HepG2 (cell line): ENCODE data around the gene MAMSTR. TPM values are rescaled to one million over a fixed set of nuclear protein-coding genes. Genes with fewer than 3 reads are reported as not detected.

Source experiments
- ETV6 ChIP-seq: sonication (generic); formaldehyde crosslinking; conservative IDR thresholded peaks from 2 replicates; pipeline ENCODE4 v1.4.0; 2020; ENCODE audit warnings: missing genetic modification reagents
- FOXK2 ChIP-seq: fragments of 450-650 bp; IDR thresholded peaks from 2 replicates; pipeline ENCODE4 v1.6.1; 2016
- HHEX ChIP-seq: IDR thresholded peaks from 2 replicates; pipeline ENCODE4 v1.6.1; 2016; ENCODE audit warnings: control low read depth
- HNRNPH1 ChIP-seq: fragments of 200-400 bp; formaldehyde crosslinking; optimal IDR thresholded peaks from 2 replicates; pipeline ENCODE3; 2017; ENCODE audit warnings: mild to moderate bottlenecking, low read depth, low read length
- KLF16 ChIP-seq, 2 experiments: sonication (generic) in 1 of 2; formaldehyde crosslinking in 1 of 2; IDR thresholded peaks; 2 replicates each; pipeline versions ENCODE4 v1.6.1 to v1.8.0; 2016 to 2023; ENCODE audit warnings: missing genetic modification reagents in 2 of 2, missing compliant biosample characterization in 1 of 2
- MATR3 ChIP-seq: sonication (generic); formaldehyde crosslinking; IDR thresholded peaks from 2 replicates; pipeline ENCODE4 v1.4.0; 2020; ENCODE audit warnings: missing genetic modification reagents
- MTF1 ChIP-seq: sonication (generic); formaldehyde crosslinking; IDR thresholded peaks from 2 replicates; pipeline ENCODE4 v1.5.0; 2020; ENCODE audit warnings: missing genetic modification reagents
- NR2C2 ChIP-seq: sonication (generic); formaldehyde crosslinking; IDR thresholded peaks from 2 replicates; pipeline ENCODE4 v1.4.0; 2020; ENCODE audit warnings: missing genetic modification reagents, mild to moderate bottlenecking, moderate library complexity, borderline replicate concordance
- SRF ChIP-seq: IDR thresholded peaks from 2 replicates; pipeline ENCODE4 v1.6.1; 2011; ENCODE audit warnings: mild to moderate bottlenecking, low read depth, low read length, moderate library complexity
- TBP ChIP-seq: sonication (generic); formaldehyde crosslinking; IDR thresholded peaks from 2 replicates; pipeline ENCODE4 v1.5.0; 2020; ENCODE audit warnings: missing genetic modification reagents
- XRCC5 ChIP-seq: fragments of 200-400 bp; formaldehyde crosslinking; optimal IDR thresholded peaks from 2 replicates; pipeline ENCODE3; 2017; ENCODE audit warnings: mild to moderate bottlenecking, low read length
- YEATS4 ChIP-seq: sonication (generic); formaldehyde crosslinking; IDR thresholded peaks from 2 replicates; pipeline ENCODE4 v1.4.0; 2020; ENCODE audit warnings: missing genetic modification reagents, borderline replicate concordance
- ZBTB38 ChIP-seq: sonication (generic); formaldehyde crosslinking; IDR thresholded peaks from 2 replicates; pipeline ENCODE4 v1.5.1; 2020; ENCODE audit warnings: mild to moderate bottlenecking, missing genetic modification reagents
- ZFX ChIP-seq: sonication (generic); formaldehyde crosslinking; IDR thresholded peaks from 2 replicates; pipeline ENCODE4 v1.4.0; 2020; ENCODE audit warnings: mild to moderate bottlenecking, low read depth, missing genetic modification reagents, moderate library complexity
- ZNF564 ChIP-seq: sonication (generic); formaldehyde crosslinking; IDR thresholded peaks from 2 replicates; pipeline ENCODE4 v1.8.1; 2023; ENCODE audit warnings: mild to moderate bottlenecking, missing genetic modification reagents
- ZNF607 ChIP-seq: sonication (generic); formaldehyde crosslinking; IDR thresholded peaks from 2 replicates; pipeline ENCODE4 v1.5.1; 2020; ENCODE audit warnings: missing genetic modification reagents, mild to moderate bottlenecking, borderline replicate concordance
- ZNF841 ChIP-seq: sonication (generic); formaldehyde crosslinking; IDR thresholded peaks from 2 replicates; pipeline ENCODE4 v1.8.1; 2023; ENCODE audit warnings: missing genetic modification reagents, borderline replicate concordance
- polyA plus RNA-seq, 8 experiments: library from polyadenylated mRNA; depleted of rRNA in 3 of 8; stranded (reverse) in 7 of 8; unstranded in 1 of 8; fragments of >200 nt; fragmentation: Illumina TruSeq in 4 of 8; extraction: Trizol in 4 of 8; gene quantifications; 2 replicates each; pipeline versions ENCODE4 v1.2.1 to v1.2.3, GENCODE V29; 2011 to 2016; ENCODE audit warnings: low read depth in 4 of 8, missing spikeins in 1 of 8, mixed read lengths in 1 of 8; ENCODE audit not compliant: insufficient read depth in 1 of 8
- total RNA-seq, 5 experiments: library from RNA; depleted of rRNA; stranded (reverse); fragments of >200 nt; fragmentation: Illumina TruSeq; extraction: Trizol; gene quantifications; 2 replicates each; pipeline ENCODE4 v1.2.3, GENCODE V29; 2016; ENCODE audit warnings: low read depth in 1 of 5
- TF ChIP-seq, protein P1 (sequence below), 2 experiments: fragments of 450-650 bp in 1 of 2; sonication (generic) in 1 of 2; formaldehyde crosslinking in 1 of 2; IDR thresholded peaks; 2 replicates each; pipeline versions ENCODE4 v1.6.1 to v1.8.0; 2016 to 2022; ENCODE audit warnings: antibody characterized with exemption in 1 of 2, mild to moderate bottlenecking in 1 of 2, missing genetic modification reagents in 1 of 2
- TF ChIP-seq, protein P2 (sequence below): sonication (generic); formaldehyde crosslinking; IDR thresholded peaks from 2 replicates; pipeline ENCODE4 v1.8.0; 2022; ENCODE audit warnings: low read depth, missing genetic modification reagents
- TF ChIP-seq, protein P3 (sequence below): sonication (generic); formaldehyde crosslinking; IDR thresholded peaks from 2 replicates; pipeline ENCODE4 v1.8.1; 2022; ENCODE audit warnings: mild to moderate bottlenecking, missing genetic modification reagents

MAMSTR gene
- total and polyA plus RNA-seq, 2 of the 13 experiments (the other 11 are each of a cell fraction or from before 2014, with no cell fraction given): 2.2 to 2.4 TPM

DNA sequence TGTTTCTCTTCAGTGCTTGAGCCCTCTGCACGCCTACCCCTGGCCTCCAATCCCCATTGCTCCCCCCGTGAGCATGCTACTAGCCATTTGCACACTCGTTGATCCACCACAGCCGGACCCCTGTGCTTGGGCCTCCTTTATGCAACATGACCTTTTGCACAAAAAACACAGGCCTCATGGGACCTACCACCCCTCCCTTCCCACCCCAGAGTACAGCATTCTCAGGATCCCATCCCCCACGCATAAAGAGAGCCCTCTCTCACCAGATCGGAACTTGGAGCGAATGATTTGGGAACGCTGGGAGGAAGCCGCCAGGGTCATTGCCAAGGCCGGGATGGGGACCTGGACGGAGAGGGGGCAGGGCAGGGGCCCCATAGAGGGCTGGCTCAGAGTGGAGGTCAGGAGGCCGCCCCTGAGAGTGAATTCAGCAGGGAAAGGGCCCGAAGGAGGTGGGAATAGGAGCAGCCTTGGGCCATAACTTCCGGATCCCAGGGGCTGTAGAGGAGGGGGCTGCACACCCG is 754 bp downstream of the MAMSTR start (continued):
- TF ChIP-seq, protein P1, sequence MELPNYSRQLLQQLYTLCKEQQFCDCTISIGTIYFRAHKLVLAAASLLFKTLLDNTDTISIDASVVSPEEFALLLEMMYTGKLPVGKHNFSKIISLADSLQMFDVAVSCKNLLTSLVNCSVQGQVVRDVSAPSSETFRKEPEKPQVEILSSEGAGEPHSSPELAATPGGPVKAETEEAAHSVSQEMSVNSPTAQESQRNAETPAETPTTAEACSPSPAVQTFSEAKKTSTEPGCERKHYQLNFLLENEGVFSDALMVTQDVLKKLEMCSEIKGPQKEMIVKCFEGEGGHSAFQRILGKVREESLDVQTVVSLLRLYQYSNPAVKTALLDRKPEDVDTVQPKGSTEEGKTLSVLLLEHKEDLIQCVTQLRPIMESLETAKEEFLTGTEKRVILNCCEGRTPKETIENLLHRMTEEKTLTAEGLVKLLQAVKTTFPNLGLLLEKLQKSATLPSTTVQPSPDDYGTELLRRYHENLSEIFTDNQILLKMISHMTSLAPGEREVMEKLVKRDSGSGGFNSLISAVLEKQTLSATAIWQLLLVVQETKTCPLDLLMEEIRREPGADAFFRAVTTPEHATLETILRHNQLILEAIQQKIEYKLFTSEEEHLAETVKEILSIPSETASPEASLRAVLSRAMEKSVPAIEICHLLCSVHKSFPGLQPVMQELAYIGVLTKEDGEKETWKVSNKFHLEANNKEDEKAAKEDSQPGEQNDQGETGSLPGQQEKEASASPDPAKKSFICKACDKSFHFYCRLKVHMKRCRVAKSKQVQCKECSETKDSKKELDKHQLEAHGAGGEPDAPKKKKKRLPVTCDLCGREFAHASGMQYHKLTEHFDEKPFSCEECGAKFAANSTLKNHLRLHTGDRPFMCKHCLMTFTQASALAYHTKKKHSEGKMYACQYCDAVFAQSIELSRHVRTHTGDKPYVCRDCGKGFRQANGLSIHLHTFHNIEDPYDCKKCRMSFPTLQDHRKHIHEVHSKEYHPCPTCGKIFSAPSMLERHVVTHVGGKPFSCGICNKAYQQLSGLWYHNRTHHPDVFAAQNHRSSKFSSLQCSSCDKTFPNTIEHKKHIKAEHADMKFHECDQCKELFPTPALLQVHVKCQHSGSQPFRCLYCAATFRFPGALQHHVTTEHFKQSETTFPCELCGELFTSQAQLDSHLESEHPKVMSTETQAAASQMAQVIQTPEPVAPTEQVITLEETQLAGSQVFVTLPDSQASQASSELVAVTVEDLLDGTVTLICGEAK (IDR thresholded peaks at IDR 0.05): no peak
- TF ChIP-seq, protein P1 (CRISPR knock-in tag; IDR thresholded peaks at IDR 0.05): no peak
- TF ChIP-seq MTF1 (CRISPR knock-in tag) (no peak), MATR3 (CRISPR knock-in tag) (no peak), ZNF564 (no peak), YEATS4 (CRISPR knock-in tag) (peak; percentile 61; the same call in 1 of the 2 replicates), KLF16 (CRISPR knock-in tag; IDR thresholded peaks at IDR 0.05) (0 out of 4 replicates have a peak, but pooled peaks of 1 of the 2 experiments have one; percentile 41), FOXK2 (no peak), XRCC5 (no peak), ZNF607 (CRISPR knock-in tag) (no peak), ZNF841 (no peak), ETV6 (CRISPR knock-in tag) (no peak), NR2C2 (CRISPR knock-in tag) (peak; percentile 71; the same call in 1 of the 2 replicates), HNRNPH1 (no peak), HHEX (no peak), SRF (no peak), ZBTB38 (CRISPR knock-in tag) (no peak), ZFX (peak; percentile 72), TBP (CRISPR knock-in tag) (no peak)
- TF ChIP-seq, protein P2, sequence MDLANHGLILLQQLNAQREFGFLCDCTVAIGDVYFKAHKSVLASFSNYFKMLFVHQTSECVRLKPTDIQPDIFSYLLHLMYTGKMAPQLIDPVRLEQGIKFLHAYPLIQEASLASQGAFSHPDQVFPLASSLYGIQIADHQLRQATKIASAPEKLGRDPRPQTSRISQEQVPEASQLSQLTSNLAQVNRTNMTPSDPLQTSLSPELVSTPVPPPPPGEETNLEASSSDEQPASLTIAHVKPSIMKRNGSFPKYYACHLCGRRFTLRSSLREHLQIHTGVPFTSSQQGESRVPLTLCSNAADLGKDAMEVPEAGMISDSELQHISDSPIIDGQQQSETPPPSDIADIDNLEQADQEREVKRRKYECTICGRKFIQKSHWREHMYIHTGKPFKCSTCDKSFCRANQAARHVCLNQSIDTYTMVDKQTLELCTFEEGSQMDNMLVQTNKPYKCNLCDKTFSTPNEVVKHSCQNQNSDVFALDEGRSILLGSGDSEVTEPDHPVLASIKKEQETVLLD (CRISPR knock-in tag): no peak
- TF ChIP-seq, protein P3, sequence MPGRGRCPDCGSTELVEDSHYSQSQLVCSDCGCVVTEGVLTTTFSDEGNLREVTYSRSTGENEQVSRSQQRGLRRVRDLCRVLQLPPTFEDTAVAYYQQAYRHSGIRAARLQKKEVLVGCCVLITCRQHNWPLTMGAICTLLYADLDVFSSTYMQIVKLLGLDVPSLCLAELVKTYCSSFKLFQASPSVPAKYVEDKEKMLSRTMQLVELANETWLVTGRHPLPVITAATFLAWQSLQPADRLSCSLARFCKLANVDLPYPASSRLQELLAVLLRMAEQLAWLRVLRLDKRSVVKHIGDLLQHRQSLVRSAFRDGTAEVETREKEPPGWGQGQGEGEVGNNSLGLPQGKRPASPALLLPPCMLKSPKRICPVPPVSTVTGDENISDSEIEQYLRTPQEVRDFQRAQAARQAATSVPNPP: no peak; the same call in 1 of the 2 replicates
